Trophoblast cell (in vitro differentiated cells and primary cell): Measurements from ENCODE around the gene CAPN2.
A peak's percentile ranks its signal among the peaks of the same experiment; 100 is the strongest.

Source experiments
- DNase-seq, 2 donors: peaks; one replicate each; pipeline ENCODE4 v3.0.0-alpha.2; 2016
- H2AFZ ChIP-seq: 2 replicates; pipeline ENCODE4 v1.6.1; 2013; ENCODE audit warnings: low read length, moderate library complexity, mild to moderate bottlenecking; ENCODE audit not compliant: insufficient read depth, poor library complexity
- H2AK5ac ChIP-seq: 2 replicates; pipeline ENCODE4 v1.6.1; 2013; ENCODE audit warnings: mild to moderate bottlenecking, low read length
- H2BK120ac ChIP-seq: 2 replicates; pipeline ENCODE4 v1.6.1; 2013; ENCODE audit warnings: low read length, mild to moderate bottlenecking, moderate library complexity; ENCODE audit not compliant: insufficient read depth, poor library complexity
- H2BK12ac ChIP-seq: 2 replicates; pipeline ENCODE4 v1.6.1; 2013; ENCODE audit warnings: mild to moderate bottlenecking, low read length, moderate library complexity
- H2BK5ac ChIP-seq: 2 replicates; pipeline ENCODE4 v1.6.1; 2013; ENCODE audit warnings: low read length, low read depth, moderate library complexity, mild to moderate bottlenecking; ENCODE audit not compliant: poor library complexity
- H3K14ac ChIP-seq: 2 replicates; pipeline ENCODE4 v1.6.1; 2013; ENCODE audit warnings: mild to moderate bottlenecking, low read length
- H3K18ac ChIP-seq: 2 replicates; pipeline ENCODE4 v1.6.1; 2013; ENCODE audit warnings: mild to moderate bottlenecking, low read length
- H3K23ac ChIP-seq: 2 replicates; pipeline ENCODE4 v1.6.1; 2013; ENCODE audit warnings: low read length
- H3K27ac ChIP-seq: 2 replicates; pipeline ENCODE4 v1.5.1; 2013; ENCODE audit warnings: low read depth, mild to moderate bottlenecking, inconsistent platforms, low read length, moderate library complexity
- H3K27me3 ChIP-seq: 2 replicates; pipeline ENCODE4 v1.6.1; 2013; ENCODE audit warnings: inconsistent platforms, mild to moderate bottlenecking, low read length, moderate library complexity; ENCODE audit not compliant: insufficient read depth
- H3K36me3 ChIP-seq, 2 experiments: 1 replicate in 1 of 2; 2 replicates in 1 of 2; pipeline ENCODE4 v1.6.1; 2013; ENCODE audit warnings: low read length in 2 of 2, mild to moderate bottlenecking in 2 of 2, moderate library complexity in 1 of 2; ENCODE audit not compliant: insufficient read depth in 2 of 2, control insufficient read depth in 1 of 2
- H3K4ac ChIP-seq: 2 replicates; pipeline ENCODE4 v1.6.1; 2013; ENCODE audit warnings: low read depth, mild to moderate bottlenecking, low read length, moderate library complexity
- H3K4me1 ChIP-seq, 2 experiments: 1 replicate in 1 of 2; 2 replicates in 1 of 2; pipeline ENCODE4 v1.6.1; 2013; ENCODE audit warnings: low read length in 2 of 2, mild to moderate bottlenecking in 2 of 2, moderate library complexity in 1 of 2; ENCODE audit not compliant: insufficient read depth in 2 of 2, control insufficient read depth in 1 of 2
- H3K4me2 ChIP-seq: 2 replicates; pipeline ENCODE4 v1.6.1; 2013; ENCODE audit warnings: inconsistent platforms, mild to moderate bottlenecking, low read length, moderate library complexity
- H3K4me3 ChIP-seq: 2 replicates; pipeline ENCODE4 v1.5.1; 2013; ENCODE audit warnings: mild to moderate bottlenecking, low read depth, low read length, inconsistent platforms
- H3K79me1 ChIP-seq: one replicate; pipeline ENCODE4 v1.6.1; 2013; ENCODE audit warnings: low read length
- H3K79me2 ChIP-seq: 2 replicates; pipeline ENCODE4 v1.6.1; 2013; ENCODE audit warnings: low read length, mild to moderate bottlenecking; ENCODE audit not compliant: control insufficient read depth, insufficient read depth, poor library complexity
- H3K9ac ChIP-seq: 2 replicates; pipeline ENCODE4 v1.6.1; 2013; ENCODE audit warnings: mild to moderate bottlenecking, low read length
- H3K9me3 ChIP-seq: 2 replicates; pipeline ENCODE4 v1.6.1; 2013; ENCODE audit warnings: low read depth, mild to moderate bottlenecking, control low read depth, inconsistent platforms, low read length; ENCODE audit not compliant: insufficient read depth
- H4K12ac ChIP-seq: 2 replicates; pipeline ENCODE4 v1.6.1; 2013; ENCODE audit warnings: low read depth, mild to moderate bottlenecking, low read length, moderate library complexity
- H4K8ac ChIP-seq: 2 replicates; pipeline ENCODE4 v1.6.1; 2013; ENCODE audit warnings: low read depth, mild to moderate bottlenecking, low read length, moderate library complexity
- H4K91ac ChIP-seq: one replicate; pipeline ENCODE4 v1.6.1; 2013; ENCODE audit warnings: low read depth, mild to moderate bottlenecking, low read length, moderate library complexity
- WGBS: extraction: QIAGEN DNeasy Blood & Tissue Kit; methylation state at CpG from one replicate; pipeline ENCODE4 v1.1.7; 2013; ENCODE audit warnings: missing lambda C conversion rate; ENCODE audit not compliant: insufficient read length, insufficient coverage; ENCODE audit errors: extremely low coverage; 5-methylcytosine and 5-hydroxymethylcytosine counted together

The CAPN2 gene

GRCh38 chr1:223811634-223812101 lies 99.3 kb downstream of the CAPN2 start:
- H2BK5ac ChIP-seq: no peak overlapping the region
- H3K79me2 ChIP-seq: peaks cover 6% of the 10 kb centered on the region
- no peaks in the 10 kb centered on the region for H3K27me3 ChIP-seq
- no peaks in the 10 kb centered on the region for H3K79me1 ChIP-seq
- peaks cover 17 to 24% of the 10 kb centered on the region in 2 experiments for H3K36me3 ChIP-seq
- H4K8ac ChIP-seq: no peak overlapping the region
- no peak overlapping the region for H2BK12ac ChIP-seq
- H2BK120ac ChIP-seq: no peak overlapping the region
- H4K91ac ChIP-seq: no peak overlapping the region
- no peak overlapping the region for H4K12ac ChIP-seq
- H3K14ac ChIP-seq: no peak overlapping the region
- no peak overlapping the region for H3K23ac ChIP-seq
- peak in 1 of 2 donors; percentile 60 for DNase-seq
- no peak overlapping the region for H3K4ac ChIP-seq
- no peak overlapping the region for H3K4me2 ChIP-seq
- WGBS: no CpG with 5 or more reads among the region's 3 CpGs
- H2AK5ac ChIP-seq: no peak overlapping the region
- H3K27ac ChIP-seq: no peak overlapping the region
- no peak overlapping the region for H3K9ac ChIP-seq
- peaks cover 0 to 5% of the 10 kb centered on the region in 2 experiments for H3K4me1 ChIP-seq
- no peaks in the 10 kb centered on the region for H3K9me3 ChIP-seq
- no peak overlapping the region for H2AFZ ChIP-seq
- no peak overlapping the region for H3K18ac ChIP-seq
- H3K4me3 ChIP-seq: no peak overlapping the region

GRCh38 chr1:223813645-223814044 lies 101.3 kb downstream of the CAPN2 start:
- Histone ChIP-seq H3K27ac (no peak overlapping the region), H2AK5ac (no peak overlapping the region), H3K14ac (no peak overlapping the region), H3K23ac (no peak overlapping the region), H3K9ac (no peak overlapping the region), H3K4me2 (no peak overlapping the region), H2AFZ (no peak overlapping the region), H2BK5ac (no peak overlapping the region), H3K4me1 (peaks cover 0 to 5% of the 10 kb centered on the region in 2 experiments), H4K8ac (no peak overlapping the region), H3K79me2 (peaks cover 6% of the 10 kb centered on the region), H4K12ac (no peak overlapping the region), H3K79me1 (no peaks in the 10 kb centered on the region), H3K36me3 (peaks cover 20 to 26% of the 10 kb centered on the region in 2 experiments), H3K18ac (no peak overlapping the region), H3K4ac (no peak overlapping the region), H3K9me3 (no peaks in the 10 kb centered on the region), H3K4me3 (no peak overlapping the region), H4K91ac (no peak overlapping the region), H2BK12ac (no peak overlapping the region), H3K27me3 (no peaks in the 10 kb centered on the region), H2BK120ac (no peak overlapping the region)
- no peak for DNase-seq

- no peak overlapping the region for H3K18ac ChIP-seq
- H2BK120ac ChIP-seq: no peak overlapping the region
- H3K9ac ChIP-seq: no peak overlapping the region
- H2BK12ac ChIP-seq: no peak overlapping the region
- H3K36me3 ChIP-seq: peaks cover 21 to 24% of the 10 kb centered on the region in 2 experiments
- no peak overlapping the region for H3K27ac ChIP-seq
- no peaks in the 10 kb centered on the region for H3K27me3 ChIP-seq
- no peaks in the 10 kb centered on the region for H3K9me3 ChIP-seq
- H3K79me1 ChIP-seq: no peaks in the 10 kb centered on the region
- H3K79me2 ChIP-seq: peaks cover 6% of the 10 kb centered on the region
- H3K23ac ChIP-seq: no peak overlapping the region
- peak overlapping the region; percentile 44 for H3K4ac ChIP-seq
- H3K14ac ChIP-seq: no peak overlapping the region
- no peak overlapping the region for H4K12ac ChIP-seq
- H2AFZ ChIP-seq: no peak overlapping the region
- WGBS: no CpG with 5 or more reads among the region's 4 CpGs
- H2BK5ac ChIP-seq: no peak overlapping the region
- H3K4me3 ChIP-seq: no peak overlapping the region
- H3K4me2 ChIP-seq: no peak overlapping the region
- no peak for DNase-seq
- no peak overlapping the region for H4K8ac ChIP-seq
- no peak overlapping the region for H4K91ac ChIP-seq
- peaks cover 0 to 5% of the 10 kb centered on the region in 2 experiments for H3K4me1 ChIP-seq
- no peak overlapping the region for H2AK5ac ChIP-seq
Measured at GRCh38 chr1:223815020-223815853, 102.9 kb downstream of the CAPN2 start.

GRCh38 chr1:223815865-223816264 lies 103.5 kb downstream of the CAPN2 start:
- Histone ChIP-seq H2BK120ac (no peak overlapping the region), H3K4me2 (no peak overlapping the region), H3K18ac (no peak overlapping the region), H3K4me3 (no peak overlapping the region), H3K9me3 (no peaks in the 10 kb centered on the region), H2BK12ac (no peak overlapping the region), H3K79me1 (no peaks in the 10 kb centered on the region), H4K91ac (no peak overlapping the region), H2AFZ (no peak overlapping the region), H3K79me2 (peaks cover 6% of the 10 kb centered on the region), H4K8ac (no peak overlapping the region), H3K23ac (no peak overlapping the region), H3K9ac (no peak overlapping the region), H3K4me1 (peaks cover 3 to 9% of the 10 kb centered on the region in 2 experiments), H3K27ac (no peak overlapping the region), H3K14ac (no peak overlapping the region), H2BK5ac (no peak overlapping the region), H4K12ac (no peak overlapping the region), H3K4ac (peak overlapping the region; percentile 47), H3K27me3 (no peaks in the 10 kb centered on the region), H2AK5ac (no peak overlapping the region), H3K36me3 (peaks cover 21 to 30% of the 10 kb centered on the region in 2 experiments)
- peak; percentile 35 to 75 for DNase-seq
- WGBS: no CpG with 5 or more reads among the region's 3 CpGs
